ENCODE results near the gene EFNA5.
"Not testable (repeated sequence)": the region's sequence is repeated elsewhere in the genome, so short reads cannot be mapped to it uniquely, and the experiment has no call there.

EFNA5 gene

DNA sequence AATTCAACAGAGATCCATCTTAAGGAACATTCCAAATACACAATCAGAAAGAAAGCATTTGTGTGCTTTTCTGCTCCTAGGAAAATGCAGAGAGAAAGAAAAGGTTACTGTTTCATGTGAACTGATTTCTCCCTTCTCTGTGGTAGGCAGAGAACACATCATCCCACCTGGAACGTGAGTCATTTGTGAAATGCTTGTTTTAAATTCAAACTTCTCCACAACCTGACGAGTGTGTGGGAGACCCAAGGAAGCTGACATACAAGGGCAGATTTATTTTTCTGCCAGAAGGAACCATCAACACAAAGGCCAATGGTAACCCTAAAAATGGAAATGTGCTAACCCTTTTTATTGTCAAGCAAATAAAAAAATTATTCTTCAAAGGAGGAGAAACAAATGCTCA is 156.4 kb downstream of the EFNA5 start:
- no peak for DNase-seq

- DNase-seq: no peak
Observed at GRCh38 chr5:107513337-107514085, 157.2 kb downstream of the EFNA5 start.

DNA sequence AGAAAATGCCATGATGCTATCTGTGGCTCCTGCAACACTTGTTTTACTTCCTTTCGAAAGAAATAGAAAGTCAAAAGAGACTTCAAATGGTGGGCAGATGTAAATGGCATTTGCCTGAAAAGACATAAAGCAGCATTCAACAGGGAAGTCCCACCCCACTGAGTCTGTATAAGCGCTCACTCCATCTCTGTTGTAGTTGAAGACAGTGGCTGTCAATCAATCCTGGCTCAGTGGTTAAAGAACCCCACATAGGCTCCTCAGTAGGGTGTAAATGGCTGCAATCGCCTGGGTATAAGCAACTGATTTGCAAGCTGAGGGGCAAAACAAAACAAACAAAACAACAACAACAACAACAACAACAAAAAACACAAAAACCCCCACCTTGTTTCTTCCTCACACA is 158.7 kb downstream of the EFNA5 start:
- no peak for DNase-seq

DNA sequence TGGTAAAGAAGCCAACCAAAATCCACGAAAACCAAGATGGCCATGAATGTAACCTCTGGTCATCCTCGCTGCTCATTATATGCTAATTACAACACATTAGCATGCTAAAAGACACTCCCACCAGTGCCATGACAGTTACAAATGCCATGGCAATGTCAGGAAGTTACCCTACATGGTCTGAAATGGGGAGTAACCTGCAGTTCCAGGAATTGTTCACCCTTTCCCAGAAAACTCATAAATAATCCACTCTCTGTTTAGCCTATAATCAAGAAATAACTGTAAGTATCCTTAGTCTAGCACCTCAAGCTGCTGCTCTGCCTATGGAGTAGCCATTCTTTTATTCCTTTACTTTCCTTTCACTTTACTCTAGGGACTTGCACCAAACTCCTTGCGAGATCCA is 160.6 kb downstream of the EFNA5 start:
- no peak for DNase-seq

- DNase-seq: no peak
Observed at GRCh38 chr5:107508097-107508496, 162.6 kb downstream of the EFNA5 start.

- no peak for DNase-seq
Observed at GRCh38 chr5:107505763-107506534, 164.8 kb downstream of the EFNA5 start.

- no peak for DNase-seq
Observed at GRCh38 chr5:107504424-107504823, 166.3 kb downstream of the EFNA5 start.

- DNase-seq: no peak
Observed at GRCh38 chr5:107502676-107503060, 168.1 kb downstream of the EFNA5 start.

DNA sequence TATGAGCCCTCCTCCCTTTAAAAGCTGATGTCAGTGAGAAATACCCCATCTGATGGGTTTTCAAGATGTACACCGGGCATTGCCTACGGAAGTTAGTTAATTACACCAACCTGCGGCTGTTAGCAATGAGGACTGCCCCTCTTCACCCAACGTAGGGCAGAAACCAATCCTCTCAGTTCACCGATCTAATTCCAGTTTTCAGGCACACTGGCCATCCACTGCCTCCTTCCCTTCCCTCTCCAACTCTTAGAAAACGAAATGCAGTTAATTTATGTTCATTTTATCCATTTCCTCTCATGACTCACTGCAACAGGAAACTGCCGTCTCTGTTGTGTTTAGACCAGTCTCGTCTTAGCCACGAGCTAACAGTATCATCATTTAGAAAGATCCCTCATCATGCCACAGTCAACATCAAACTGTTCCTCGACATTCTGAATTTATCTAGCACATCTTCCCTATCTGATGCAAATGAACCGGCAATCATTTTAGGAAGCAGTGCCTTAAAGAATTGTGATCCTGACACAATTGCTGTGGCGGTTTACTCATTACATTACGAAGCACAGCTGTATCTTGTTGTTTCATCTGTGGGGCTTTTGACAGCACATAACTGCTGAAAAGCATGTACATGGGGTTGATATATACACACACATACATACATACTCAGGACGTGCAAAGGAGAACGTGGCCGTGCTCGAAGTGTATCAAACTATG is 168.6 kb downstream of the EFNA5 start:
- no peak for DNase-seq

DNA sequence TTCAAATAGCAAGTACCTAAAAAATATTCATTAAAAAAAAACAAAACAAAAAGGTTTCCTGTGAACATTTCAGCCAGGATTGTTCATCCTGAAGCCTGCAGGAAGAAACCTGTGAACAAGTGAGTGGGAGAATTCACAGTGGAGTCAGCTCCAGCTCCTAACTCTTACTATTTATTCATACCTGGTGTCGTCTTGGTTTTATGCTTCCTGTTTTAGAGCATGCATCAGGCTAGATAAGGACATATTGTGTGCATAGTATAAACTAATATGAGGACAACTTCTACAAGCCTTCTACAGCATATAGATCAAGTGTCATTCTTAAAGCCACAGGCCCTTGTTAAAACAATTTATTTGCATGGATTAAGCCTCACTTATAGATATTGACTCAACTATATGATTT is 169.9 kb downstream of the EFNA5 start:
- no peak for DNase-seq

DNA sequence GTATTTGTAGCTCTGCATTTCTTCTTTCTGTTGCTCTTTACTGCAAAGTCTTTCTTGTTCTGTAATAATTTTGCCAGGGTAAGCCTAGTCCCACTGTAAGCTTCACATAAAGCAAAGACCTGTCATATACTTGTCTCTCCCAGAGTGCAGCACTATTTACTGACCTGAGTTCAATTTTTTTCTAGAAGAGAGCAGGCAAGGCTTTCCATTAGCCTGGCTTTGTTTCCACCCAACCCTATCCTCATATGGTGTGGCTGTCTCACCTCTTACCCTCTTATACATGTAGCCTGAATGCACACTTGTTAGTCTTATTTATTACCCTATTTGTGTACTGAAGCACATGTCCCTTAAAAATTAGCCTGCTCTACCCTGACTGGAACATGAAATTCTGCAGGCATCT is 170.4 kb downstream of the EFNA5 start:
- DNase-seq: no peak

DNA sequence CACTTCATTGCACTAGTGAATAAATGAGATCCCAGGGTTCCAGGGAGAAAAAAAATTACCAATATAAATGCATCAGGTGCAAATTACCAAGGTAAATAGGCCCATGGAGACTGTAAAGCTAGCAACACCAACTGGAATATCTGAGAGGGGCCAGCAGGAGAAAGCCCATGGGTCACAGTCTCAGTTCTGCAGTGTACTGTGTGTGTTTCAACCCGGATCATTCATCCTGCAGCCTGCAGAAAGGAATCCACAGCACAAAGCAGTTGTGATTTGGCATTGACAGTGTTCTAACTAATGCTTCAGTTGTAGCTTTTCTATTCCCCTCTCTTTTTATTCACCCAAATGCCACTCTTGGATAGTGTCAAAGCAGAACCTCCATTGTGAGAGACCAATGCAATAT is 171.0 kb downstream of the EFNA5 start:
- no peak for DNase-seq

GRCh38 chr5:107499237-107499636 is 171.5 kb downstream of the EFNA5 start:
- no peak for DNase-seq

DNA sequence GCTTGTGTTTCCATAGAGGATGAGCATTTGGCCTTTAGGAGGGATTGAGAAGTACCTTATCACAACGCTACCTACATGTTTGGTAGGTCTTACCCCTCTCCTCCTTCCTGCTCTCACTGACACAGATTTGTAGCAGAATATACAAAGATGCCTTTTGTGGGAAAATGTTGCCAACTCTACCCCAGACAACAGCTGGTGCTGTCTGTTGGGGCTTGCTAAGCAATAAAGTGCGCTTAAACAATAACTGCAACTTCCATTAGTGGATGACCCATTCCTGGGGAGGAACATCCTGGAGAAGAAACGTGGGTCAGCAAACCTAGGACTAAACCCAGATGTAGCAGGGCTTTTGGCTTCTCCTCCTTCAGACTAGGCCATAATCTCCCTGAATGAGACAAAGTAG is 174.3 kb downstream of the EFNA5 start:
- no peak for DNase-seq

GRCh38 chr5:107494129-107494528 is 176.6 kb downstream of the EFNA5 start:
- DNase-seq: not testable (repeated sequence)

DNA sequence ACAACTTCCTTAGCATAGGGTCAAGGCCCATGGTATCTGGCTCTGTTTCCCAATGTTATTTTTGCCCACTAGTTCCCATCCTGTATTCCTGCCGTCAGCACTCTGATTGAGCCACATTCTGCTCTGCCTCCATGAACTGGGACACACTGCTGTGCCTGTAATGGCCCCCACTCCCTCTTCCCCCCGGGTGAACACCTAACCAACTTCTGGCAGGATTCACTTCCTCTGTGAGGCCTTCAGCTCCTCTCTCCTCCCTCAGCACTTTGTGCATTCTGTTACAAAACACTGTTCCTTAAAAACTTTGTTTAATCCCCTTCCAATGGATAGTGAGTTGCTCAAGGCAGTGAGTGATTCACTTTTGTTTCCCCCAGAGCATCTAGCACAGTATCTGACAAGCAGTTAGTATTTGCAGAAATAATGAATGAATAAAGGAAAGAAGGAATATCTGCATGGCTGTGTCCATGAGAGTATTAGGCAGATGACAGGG is 183.6 kb downstream of the EFNA5 start:
- DNase-seq: no peak

- peak in 1 of 2 experiments; percentile 25 for DNase-seq
Observed at GRCh38 chr5:107486489-107486888, 184.2 kb downstream of the EFNA5 start.

DNA sequence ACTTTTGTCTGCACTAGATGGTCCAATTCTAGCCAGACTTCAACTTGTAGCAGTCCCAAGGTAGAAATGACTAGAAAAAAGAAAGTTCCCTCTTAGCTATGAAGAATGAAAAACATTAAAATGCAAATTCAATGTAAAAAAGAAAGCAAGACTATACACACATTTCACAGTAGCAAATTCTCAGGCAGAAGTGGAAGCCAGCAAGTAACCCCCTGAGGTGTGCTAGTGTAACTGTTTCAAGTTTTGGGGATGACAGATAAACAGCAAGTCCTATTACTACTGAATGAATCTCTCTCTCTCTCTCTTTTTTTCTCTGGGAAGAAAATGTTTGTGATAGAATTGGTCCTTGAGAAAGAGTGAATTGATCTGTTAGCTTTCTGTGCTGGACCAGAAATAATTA is 185.6 kb downstream of the EFNA5 start:
- no peak for DNase-seq

GRCh38 chr5:107484281-107484680 is 186.5 kb downstream of the EFNA5 start:
- no peak for DNase-seq

DNA sequence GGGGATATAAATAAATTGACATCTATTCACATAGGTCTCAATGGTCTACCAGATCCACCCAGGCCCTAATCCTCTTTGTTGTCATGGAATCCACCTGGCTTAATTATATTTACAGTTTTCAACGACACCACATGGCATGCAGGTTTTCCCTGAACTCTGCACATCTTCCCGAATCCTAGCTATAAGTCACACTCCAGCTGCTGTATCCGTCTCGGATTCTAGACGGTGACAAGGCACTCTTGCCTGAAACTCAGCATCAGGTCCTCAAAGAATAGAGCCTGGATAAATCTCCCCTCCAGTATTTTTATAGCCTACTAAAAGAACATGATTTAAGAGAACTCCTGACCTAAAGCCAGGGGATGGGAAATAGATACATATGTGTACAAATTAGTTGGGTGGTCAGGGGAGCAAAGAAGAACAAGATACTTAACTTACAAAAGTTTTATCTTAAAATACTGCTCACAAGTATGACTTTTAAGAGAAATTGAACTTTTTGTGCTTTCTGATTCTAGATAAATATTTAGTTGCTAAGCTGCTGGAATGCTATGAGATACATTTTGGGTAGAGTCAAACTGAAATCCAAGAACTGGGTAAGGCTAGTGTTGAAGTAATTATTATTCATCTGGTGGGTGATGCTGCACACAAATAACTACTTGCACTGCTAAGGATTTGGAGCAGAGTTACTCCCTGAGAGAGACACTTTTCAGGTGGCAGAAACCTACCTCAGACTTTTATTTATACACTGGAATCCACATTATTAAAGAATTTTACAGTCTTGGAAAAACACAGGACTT is 187.3 kb downstream of the EFNA5 start:
- no peak for DNase-seq

- DNase-seq: no peak
Observed at GRCh38 chr5:107478068-107478641, 192.6 kb downstream of the EFNA5 start.

DNA sequence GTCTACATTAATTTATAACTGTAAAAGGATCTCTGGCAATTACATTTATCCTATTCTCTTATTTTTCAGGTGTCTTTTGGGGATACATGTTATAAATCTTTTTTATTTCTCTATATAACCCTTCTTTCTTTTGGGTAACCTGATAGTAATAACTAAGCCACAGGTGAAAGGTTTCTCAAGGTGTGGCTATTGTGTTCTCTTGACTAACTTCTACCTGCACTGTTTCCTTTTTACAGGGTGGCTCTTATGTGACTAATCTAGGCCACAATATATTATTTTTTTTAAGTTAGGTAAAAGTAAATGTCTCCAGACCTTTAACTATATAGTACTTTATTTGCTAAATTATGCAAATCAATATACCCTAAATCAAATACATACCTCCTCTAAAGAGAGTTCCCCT is 193.2 kb downstream of the EFNA5 start:
- DNase-seq: no peak

Measured in SW 1271 (cell line).